Endometrium (tissue), 2 donors: ENCODE results near the gene GLT8D2.
"Not testable (repeated sequence)": the region's sequence is repeated elsewhere in the genome, so short reads cannot be mapped to it uniquely, and the experiment has no call there.

Source experiments
- FAIRE-seq: peaks from 2 replicates; lab custom pipeline; 2012; peaks lifted over from hg19 to GRCh38; lab: Jason Lieb, UNC
- donor health status: control.
- donor health status: control.

Gene GLT8D2

DNA sequence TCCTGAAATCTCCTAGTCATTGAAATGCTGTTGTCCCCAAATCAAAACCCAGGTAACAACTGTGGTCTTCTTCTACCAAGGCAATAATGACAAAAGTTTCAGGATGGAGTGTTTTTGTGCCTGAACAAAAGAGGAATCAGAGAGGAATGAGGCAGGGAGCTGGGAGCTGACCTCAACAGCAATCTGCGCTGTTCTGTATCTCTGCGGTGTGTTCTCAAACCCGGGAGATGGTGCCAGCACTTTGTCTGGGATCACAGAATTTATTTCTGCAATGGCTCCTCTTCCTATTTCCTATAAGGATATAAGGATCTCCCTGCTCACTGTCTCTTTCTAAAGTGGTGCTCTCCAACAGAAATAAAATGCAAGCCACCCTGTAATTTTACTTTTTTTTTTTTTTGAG lies 449 bp upstream of the GLT8D2 start:
- no peak for FAIRE-seq

DNA sequence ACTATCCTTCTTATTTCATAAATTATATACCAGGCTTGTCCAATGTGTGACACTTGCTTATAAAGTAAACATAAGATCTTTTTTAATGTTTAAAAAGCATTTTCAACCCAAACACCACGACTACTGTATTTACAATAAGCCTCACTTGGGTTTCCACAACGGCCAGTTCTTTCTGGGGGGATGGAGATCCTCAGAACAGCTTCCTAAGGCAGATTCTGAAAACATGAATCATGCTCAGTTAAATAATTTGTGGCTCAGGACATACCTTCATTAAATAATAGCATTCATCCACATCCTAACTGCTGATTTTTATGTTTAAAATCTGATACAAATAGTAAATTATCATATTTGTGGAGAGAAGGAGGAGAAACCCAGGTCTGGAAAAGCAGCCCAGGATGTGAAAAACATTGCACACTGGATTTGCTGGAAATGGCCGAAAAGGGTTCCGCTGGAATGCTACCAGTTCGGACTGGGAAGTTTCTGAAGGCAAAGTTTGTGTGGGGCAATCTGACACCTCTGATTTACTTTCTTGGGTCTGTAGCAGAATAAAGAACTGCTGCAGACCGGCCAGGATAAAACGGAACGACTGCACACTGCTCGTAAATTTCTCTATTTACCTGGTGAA lies 597 bp downstream of the GLT8D2 start:
- FAIRE-seq: no peak

DNA sequence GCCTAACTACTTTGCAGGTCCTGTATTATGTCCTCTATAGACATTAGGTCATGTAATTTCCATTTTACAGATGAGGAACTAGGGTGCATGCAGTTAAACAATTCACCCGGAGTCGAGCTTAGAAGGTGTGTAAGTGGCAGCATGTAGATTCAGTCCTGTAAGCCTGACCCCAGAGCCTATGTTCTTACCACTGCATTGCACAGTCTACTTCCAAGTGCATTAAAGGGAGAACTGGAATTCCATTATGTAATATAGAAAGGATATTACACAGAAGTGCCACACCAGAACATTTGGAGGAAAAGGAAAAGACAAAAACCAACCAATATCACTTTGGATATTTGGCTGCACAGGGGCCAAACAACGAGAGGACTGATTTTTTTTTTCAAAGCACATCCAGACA lies 1.2 kb downstream of the GLT8D2 start:
- FAIRE-seq: no peak

DNA sequence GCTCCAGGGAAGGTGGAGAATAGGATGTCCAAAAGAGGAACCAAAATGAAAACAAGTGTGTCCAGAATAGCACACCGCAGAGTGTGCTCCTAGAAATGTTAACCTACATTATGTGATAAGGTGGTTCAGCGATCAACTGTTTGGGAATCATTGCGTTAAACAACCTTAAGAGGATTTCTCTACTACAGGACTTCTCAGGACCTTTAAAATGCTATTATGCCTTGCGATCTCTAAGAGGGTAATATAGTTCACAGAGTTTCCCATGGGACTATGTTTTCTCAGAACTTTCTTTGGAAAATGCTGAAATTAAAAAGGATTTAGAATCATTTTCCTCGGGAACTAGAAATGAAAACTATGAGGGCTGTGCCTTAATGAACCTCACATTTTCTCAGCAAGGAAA lies 1.8 kb downstream of the GLT8D2 start:
- no peak for FAIRE-seq

DNA sequence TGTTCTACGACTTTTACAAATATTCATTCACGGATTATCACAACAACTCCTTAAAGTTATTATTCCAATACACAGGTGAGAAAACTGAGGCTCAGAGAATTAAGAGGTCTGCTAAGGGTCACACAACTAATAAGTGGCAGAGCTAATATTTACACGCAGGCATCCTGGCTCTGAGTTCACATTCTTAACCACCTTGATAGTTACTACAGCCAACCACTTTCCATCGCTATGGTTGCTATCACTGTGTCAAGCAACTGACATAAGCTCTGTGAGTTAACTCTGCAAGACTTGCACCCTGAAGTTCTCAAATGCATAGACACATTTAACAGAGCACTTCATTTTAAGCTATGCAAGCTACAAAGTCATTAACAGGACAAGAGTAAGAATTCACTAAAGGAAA lies 3.7 kb downstream of the GLT8D2 start:
- no peak for FAIRE-seq

DNA sequence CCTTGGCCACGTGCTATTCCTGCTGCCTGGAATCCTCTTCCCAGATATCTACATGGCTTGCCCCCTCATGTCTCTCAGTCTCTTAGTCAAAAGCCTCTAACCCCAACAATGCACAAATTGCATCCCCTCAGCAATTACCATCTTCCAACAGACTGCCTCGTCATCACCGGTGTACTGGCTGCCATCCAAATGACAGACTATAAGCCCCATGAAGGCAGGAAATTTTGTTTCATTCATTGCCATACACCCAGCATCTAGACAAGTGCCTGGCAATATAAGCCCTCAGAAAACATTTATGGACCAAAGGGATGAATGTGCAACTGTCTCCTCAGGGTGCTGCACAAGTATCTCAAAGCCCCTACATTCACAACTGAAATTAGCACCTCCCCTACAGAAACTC lies 5.8 kb downstream of the GLT8D2 start:
- no peak for FAIRE-seq

DNA sequence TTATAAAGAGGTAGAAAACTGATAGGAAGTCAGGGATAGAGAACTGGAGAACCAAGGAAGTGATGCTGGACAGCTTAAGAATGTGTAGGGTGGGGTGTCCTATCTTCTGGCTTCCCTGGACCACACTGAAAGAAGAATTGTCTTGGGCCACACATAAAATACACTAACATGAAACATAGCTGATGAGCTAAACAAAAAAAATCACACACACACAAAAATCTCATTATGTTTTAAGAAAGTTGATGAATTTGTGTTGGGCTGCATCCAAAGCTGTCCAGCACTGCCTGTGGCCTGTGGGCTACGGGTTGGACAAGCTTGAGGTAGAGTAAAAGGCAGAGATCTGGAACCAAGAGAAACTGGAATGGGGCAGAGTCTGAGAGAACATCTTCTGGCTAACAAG lies 7.4 kb downstream of the GLT8D2 start:
- FAIRE-seq: no peak

DNA sequence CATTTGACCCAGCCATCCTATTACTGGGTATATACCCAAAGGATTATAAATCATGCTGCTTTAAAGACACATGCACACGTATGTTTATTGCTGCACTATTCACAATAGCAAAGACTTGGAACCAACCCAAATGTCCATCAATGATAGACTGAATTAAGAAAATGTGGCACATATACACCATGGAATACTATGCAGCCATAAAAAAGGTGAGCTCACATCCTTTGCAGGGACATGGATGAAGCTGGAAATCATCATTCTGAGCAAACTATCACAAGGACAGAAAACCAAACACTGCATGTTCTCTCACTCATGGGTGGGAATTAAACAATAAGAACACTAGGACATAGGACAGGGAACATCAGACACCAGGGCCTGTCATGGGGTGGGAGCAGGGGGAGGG lies 10.2 kb downstream of the GLT8D2 start:
- FAIRE-seq: not testable (repeated sequence)

DNA sequence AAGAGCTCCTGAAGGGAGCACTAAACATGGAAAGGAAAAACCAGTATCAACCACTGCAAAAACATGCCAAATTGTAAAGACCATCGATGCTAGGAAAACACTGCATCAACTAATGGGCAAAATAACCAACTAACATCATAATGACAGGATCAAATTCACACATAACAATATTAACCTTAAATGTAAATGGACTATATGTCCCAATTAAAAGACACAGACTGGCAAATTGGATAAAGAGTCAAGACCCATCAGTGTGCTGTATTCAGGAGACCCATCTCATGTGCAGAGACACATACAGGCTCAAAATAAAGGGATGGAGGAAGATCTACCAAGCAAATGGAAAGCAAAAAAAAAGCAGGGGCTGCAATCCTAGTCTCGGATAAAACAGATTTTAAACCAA lies 13.8 kb downstream of the GLT8D2 start:
- FAIRE-seq: not testable (repeated sequence)

DNA sequence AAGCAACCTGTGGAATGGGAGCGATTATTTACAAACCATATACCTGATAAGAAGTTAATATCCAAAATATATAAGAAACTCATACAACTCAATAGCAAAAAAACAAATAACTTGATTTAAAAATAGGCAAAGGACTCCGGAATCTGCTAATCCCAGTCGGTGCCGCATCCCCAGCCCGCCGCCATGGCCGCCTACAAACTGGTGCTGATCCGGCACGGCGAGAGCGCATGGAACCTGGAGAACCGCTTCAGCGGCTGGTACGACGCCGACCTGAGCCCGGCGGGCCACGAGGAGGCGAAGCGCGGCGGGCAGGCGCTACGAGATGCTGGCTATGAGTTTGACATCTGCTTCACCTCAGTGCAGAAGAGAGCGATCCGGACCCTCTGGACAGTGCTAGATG lies 19.4 kb downstream of the GLT8D2 start:
- not testable (repeated sequence) for FAIRE-seq

DNA sequence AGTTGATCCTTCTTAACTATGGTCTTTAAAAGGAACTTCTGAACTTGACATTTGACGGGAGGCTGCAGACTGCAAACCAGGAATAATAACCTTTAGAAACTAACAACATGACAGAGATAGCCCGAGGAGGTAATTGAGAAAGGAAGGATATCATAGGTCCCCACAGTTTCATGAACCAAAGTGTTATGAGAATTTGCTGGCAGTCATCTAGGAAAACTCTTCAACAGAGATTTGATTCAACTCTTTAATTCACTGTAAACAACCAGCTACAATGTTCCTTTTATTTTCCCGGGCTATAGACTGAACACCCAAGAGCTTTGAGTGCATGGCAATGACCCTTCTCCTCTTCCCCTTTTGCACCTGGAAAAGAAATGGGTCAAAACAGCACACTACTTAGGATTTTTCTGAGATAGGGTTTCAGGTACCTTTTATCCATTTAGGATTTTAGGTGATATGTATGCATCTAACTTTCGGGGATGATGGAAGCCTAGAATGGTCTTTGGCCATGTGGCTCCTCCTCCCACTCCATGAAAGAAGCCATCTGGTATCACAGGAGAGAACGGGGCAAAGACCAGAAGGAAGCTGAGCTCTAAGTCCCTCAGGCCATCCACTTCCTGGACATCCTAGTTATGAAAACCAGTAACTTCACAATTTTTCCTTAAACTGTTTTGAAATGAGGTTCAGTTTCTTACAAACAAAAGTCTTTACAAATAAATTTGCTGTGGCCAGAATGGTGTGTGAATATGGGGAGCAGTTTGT lies 23.0 kb downstream of the GLT8D2 start:
- FAIRE-seq: no peak

DNA sequence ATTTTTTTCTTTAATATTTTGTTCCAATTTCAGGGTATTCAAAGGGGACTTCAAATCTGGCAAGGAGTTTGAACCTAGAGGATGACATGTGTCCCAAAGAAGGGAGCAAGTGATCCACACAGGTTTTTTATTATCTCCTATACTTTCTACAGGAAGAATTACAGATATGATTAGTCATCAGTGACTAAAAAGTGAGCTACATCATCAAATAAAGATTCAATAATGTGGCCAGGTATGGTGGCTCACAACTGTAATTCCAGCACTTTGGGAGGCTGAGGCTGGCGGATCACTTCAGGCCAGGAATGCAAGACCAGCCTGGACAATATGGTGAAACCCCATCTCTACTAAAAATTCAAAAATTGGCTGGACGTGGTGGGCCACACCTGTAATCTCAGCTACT lies 24.2 kb downstream of the GLT8D2 start:
- FAIRE-seq: no peak

DNA sequence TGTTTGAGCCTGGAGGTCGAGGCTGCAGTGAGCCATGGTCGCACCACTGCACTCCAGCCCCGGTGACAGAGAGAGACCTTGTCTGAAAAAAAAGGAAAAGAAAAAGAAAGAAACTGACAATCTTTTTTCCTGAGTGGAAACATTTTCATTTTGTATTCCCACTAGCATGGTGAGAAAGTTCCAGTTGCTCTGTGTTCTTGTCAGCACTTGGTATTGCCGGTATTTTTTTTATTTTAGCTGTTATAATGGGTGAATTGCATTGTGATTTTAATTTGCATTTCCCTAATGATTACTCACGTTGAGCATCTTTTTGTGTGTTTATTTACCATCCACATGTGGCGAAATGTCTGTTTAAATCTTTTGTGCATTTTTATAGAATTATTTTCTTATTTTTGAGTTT lies 25.6 kb downstream of the GLT8D2 start:
- no peak for FAIRE-seq

DNA sequence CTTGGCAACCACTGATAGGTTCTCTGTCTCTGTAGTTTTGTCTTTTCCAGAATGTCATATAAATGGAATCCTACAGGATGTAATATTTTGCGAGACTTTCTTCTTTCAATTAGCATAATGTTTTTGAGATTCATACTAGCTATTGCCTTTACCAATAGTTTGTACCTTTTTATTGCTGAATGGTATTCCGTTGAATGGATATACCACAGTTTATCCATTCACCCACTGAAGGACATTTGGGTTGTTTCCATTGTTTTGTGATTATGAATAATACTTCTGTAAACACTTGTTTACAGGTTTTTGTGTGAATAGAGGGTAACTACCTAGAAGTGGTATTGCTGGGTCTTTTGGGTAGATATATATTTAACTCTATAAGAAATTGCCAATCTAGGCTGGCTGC lies 26.3 kb downstream of the GLT8D2 start:
- no peak for FAIRE-seq

DNA sequence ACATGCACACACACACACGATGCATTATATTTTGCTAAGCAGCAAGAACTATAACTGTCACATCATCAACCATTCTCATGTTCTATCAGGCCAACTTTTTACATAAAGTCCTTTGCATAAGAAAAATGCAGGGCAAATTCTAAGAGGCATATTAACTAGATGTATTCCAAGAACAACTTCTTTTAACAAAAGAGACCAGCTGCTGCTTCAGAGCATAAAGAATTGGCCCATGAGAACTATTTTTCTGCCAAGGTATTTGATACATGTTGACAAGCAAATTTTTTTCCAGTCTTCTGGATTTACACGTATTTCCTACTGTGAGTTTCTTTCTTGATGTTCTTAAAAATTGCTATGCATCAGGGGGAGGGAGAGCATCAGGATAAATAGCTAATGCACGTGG lies 27.2 kb downstream of the GLT8D2 start:
- no peak for FAIRE-seq

DNA sequence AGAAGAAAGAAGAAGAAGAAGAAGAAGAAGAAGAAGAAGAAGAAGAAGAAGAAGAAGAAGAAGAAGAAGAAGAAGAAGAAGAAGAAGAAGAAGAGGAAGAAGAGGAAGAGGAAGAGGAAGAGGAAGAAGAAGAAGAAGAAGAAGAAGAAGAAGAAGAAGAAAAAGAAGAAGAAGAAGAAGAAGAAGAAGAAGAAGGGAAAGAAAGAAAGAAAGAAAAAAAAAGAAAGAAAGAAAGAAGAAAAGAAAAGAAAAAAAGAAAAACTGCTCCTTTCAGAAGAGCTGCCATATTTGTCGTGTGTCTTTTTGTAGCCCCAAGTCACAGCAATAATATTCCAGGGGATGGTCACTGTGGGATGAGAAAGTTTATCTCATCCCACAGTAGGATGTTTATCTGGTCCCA lies 28.1 kb downstream of the GLT8D2 start:
- not testable (repeated sequence) for FAIRE-seq

DNA sequence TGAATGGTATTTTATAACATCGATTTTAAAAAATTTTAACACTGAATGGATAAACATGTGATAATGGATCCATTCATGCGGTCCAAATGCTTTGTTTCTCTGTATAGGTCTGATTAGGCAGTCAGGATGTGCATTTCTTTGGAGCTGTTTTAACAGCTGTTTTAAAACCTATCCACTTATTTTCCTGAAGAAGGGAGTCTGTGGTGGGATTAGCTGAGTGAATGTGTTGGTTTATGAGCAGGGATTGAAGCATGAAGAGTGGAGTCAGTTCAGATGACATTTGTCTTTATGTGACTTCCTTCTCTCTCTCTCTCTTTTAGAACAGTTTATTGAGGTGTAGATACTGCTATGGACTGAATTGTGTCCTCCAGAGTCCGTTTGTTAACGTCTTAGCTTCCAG lies 37.7 kb downstream of the GLT8D2 start:
- FAIRE-seq: no peak

DNA sequence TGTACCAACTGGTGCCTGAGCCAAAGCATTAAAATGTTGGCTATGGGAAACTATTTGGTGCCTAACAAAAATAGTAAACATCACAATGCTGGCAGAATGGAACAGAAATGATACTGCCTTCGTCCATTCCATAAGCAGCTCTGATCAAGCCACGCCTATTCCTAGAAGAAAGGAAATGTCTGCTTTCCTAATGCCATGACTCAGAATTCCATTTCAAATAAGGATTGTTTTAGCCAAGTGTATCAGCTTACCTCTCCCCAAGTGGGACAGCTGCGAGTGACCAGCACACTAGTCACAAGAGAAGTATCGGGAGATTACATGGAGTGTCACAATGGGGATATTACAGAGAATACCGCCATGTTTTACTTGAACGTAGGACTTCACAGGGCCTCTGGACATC lies 38.7 kb downstream of the GLT8D2 start:
- FAIRE-seq: no peak

DNA sequence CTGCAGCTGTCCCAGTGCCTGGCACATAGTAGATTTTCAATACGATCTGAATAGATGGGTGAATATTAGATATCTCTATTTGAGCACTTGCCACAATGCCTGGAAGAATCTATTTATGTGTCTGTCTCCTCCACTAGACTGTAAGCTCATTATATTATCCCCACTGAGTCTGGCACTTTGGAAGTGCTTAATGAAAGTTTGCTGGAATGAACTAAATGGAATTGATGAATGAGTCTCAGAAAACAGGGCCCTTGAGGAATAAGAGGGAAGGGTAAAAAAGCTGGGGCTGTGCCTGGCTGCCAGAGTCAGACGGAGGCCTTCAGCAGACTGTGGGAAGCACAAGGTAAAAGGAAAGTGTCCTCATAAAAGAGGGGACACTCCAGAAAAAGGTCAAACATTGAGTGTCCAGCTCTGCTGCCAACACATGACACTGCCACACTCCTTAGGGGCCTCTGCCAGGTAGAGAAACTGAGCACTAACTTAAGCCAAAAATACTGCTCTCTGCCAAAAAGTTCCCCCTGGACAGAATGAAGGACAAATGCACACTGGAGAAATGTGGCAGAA lies 39.3 kb downstream of the GLT8D2 start:
- no peak for FAIRE-seq

DNA sequence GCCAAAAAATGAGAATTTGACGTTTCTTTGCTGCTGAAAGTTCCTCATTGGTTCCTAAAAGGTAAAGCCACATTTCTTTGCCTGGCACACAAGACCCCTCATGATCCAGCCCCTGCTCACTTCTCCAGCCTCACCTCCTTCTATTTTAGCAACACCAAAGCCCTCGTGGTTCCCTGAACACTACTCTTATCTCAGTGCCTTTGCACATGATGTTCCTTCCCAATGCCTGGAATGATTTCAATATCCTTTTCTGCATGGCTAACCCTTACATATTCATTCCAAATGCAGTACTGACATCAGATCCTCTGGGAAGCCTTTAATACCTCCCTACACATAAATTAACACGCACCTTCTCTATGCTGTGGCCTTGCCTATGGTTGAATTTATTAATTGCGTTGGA lies 39.9 kb downstream of the GLT8D2 start:
- FAIRE-seq: no peak

DNA sequence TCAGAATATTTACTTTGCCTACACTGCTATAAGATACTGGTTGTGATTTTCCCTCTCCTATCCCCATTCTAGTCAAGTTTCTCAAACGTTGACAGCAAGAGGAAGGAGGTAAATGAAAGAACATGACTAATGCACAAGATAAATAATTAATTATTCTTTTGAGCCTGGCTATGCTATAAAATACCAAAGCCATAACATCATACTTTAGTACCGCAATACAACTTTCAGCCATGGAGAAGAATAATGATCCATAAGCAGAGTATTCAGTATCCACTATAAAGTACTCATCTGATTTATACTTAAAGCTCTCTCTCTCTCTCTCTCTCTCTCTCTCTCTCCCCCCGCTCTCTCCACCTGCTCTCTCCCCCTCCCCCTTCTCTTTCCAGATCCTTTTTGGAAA lies 43.1 kb downstream of the GLT8D2 start:
- no peak for FAIRE-seq

DNA sequence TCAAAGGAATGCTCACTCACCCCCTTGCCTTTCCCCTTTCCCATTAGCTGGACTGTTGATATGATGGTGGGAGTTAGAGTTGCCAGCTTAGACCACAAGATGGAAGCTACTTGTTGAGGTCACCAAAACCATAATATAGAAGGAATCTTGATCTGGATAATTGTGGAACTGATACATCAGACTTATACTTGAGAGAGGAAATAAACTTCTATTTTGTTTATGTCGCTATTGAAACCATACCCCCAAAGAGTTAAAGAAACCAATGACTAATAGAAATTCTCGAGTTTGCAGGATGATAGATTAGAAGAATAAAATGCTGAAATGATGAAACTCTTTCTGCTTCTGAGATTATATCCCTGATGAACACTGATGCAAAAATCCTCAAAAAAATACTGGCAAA lies 46.4 kb downstream of the GLT8D2 start:
- FAIRE-seq: no peak

DNA sequence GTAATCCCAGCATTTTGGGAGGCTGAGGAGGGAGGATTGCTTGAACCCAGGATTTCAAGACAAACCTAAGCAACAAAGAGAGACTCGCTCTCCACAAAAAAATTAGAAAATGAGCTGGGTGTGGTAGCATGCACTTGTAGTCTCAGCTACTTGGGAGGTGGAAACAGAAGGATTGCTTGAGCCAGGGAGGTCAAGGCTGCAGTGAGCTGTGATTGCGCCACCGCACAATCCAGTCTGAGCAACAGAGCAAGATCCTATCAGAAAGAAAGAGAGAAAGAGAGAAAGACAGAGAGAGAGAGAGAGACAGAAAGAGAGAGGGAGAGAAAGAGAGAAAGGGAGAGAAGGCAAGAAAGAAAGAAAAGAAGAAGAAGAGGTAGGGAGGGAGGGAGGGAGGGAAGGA lies 47.3 kb downstream of the GLT8D2 start:
- FAIRE-seq: no peak
